ENCODE results near the gene IFNAR1. TPM values are rescaled to one million over a fixed set of nuclear protein-coding genes. Genes with fewer than 3 reads are reported as not detected.
A peak's percentile ranks its signal among the peaks of the same experiment; 100 is the strongest.
"Not testable (repeated sequence)": the region's sequence is repeated elsewhere in the genome, so short reads cannot be mapped to it uniquely, and the experiment has no call there.

IFNAR1 gene
- total RNA-seq, 1 donor from 2014 or later, result 47.6 TPM

DNA sequence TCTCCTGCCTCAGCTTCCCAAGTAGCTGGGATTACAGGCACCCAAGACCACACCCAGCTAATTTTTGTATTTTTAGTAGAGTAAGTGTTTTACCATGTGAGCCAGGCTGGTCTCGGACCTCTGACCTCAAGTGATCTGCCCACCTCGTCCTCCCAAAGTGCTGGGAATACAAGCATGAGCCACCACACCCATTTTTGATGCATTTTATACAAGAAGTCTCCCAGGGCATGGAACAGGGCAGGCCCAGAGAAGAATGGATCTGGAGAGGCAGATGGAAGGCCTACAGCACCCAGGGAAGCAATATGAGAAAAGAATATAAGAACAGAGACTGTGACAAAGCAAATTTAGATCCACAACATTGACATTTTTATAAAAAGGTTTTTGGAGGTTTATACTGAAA is 18.8 kb upstream of the IFNAR1 start:
- ATAC-seq (no peak), DNase-seq (ENCODE audit: low spot score) (no peak)

DNA sequence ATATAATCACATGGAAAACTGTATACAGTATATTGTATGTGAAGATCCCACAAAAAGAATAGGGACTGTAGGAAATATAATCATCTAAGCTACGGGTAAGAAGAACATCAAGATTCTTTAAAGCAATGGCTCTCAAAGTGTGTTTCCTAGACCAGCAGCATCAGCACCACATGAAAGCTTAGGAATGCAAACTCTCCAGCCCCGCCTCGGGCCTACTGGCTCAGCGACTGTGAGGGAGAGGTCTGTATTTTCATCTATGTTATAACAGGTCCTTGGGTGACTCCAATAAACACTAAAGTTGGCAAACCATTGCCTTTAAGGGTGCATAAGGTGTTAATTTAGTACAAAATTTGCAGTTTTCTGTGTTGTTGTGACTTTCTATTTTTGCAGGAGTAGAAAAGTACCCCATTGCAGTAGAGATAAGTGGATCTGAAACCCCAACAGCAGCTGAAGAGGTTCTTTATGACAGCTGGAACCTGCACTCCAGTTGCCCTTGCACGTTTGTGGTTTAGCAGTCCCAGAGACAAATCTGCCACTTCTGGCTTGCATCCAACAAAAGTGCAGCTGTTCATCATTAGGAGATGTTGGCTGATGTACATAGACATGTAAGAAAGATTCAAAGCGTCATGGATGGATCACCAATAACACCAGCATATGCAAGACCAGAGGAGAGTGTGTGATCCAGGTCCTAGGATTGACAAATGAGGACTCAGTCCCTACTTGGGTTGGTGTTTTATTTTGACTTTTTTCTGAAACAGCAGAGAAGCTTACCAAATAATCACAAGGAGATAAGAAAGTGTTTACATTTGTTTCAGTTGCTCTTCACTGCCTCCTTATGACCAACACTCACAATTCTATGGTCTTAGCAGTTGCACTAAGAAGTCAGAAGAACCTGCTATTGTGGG is 15.9 kb upstream of the IFNAR1 start:
- ATAC-seq (no peak), DNase-seq (ENCODE audit: low spot score) (no peak)

GRCh38 chr21:33309778-33310177 is 15.0 kb upstream of the IFNAR1 start:
- no peak for DNase-seq (ENCODE audit: low spot score)
- ATAC-seq, result no peak

GRCh38 chr21:33312121-33312520 is 12.6 kb upstream of the IFNAR1 start:
- ATAC-seq (no peak), DNase-seq (ENCODE audit: low spot score) (no peak)

DNA sequence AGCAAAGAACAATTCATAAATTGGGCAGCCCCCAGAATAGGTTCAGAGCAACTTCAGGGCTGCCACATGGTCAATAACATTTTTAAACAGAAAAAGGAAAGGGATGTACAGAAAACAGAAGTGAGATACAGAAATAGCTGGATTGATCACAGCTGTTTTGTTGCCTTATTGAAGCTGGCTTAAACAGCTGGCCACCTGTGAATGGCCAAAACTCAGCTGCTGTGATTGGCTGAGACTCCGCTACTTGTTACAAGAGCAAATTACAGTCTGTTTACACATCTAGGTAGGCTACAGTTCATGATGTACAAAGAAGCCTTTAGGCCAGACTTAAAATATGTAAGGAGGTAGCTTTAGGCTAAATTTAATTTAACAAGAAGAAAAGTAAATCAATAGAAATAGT is 11.6 kb upstream of the IFNAR1 start:
- ATAC-seq (no peak), DNase-seq (ENCODE audit: low spot score) (no peak)

DNA sequence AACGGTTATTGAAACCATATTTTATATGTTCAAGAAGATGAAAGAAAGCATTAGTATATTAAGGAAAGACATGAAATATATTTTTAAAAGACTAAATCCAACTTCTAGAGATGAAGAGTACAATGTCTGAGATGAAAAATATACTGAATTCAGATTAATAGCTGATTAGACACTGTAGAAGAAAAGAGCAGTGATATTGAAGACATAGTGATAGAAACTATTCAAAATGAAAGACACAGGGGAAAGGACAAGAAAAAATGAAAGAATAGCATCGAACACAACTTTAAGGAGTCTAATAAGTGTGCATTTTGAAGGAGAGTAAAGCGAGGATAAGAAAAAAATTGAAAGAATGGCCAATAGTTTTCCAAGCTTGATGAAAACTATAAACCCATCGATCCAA is 11.2 kb upstream of the IFNAR1 start:
- ATAC-seq, result no peak
- no peak for DNase-seq (ENCODE audit: low spot score)

- no peak for ATAC-seq
These were observed 10.7 kb upstream of the IFNAR1 start for GRCh38 chr21:33314111-33314510.

GRCh38 chr21:33315946-33316710 is 8.6 kb upstream of the IFNAR1 start:
- DNase-seq (ENCODE audit: low spot score), result no peak
- no peak for ATAC-seq

More at GRCh38 chr21:33314111-33314510, 10.7 kb upstream of the IFNAR1 start:
- DNase-seq (ENCODE audit: low spot score), result no peak

DNA sequence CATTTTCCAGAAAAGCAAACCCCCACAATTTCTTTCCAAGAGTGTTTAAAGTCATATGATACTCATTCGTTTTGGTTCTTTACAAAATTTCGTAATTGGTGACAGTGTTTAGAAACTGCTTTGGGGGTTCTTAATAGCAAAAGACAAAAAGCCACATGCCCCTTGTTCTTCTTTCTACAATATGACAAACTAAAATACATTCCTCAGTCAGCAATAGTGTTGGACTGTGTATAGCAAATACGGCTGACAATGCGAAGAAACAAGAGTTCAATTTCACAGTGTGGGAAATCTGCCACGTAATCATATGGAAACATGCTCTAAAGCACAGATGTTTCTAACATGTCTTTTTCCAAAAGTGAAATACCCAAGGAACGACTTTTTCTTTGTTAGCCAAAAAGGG is 7.6 kb upstream of the IFNAR1 start:
- ATAC-seq (no peak), DNase-seq (ENCODE audit: low spot score) (no peak)

DNA sequence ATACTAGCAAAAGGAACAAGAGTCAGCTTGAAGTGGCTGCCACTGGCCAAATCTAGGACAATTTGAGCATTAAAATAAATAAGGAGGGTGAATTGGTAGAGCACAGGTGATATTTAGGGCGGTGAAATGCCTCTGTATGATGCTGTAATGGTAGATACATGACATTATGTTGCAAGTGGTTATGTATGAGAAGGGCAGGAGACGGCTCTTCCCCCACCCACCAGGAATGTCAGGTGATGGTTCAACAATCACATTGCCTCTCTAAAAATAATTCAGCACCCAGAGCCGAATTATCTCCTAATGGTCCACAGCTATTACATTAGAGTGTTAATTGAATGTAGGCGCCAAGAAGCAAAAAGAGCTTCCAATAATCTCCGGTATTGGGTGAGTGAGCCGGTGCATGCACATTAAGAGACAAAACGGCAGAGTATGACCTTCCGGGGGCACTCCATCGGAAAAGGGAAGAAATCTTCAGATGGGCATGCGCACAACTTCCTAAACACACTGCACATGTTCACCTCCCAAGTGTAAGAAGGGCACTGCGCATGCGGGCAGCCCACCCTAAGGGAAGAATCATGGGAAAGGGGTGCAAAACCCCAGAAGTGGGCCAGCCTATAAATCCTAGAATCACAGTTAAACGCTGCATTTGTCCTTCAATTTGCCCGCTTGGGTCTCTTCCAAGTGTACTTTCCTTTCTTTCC is 6.8 kb upstream of the IFNAR1 start:
- no peak for ATAC-seq
- no peak for DNase-seq (ENCODE audit: low spot score)

- DNase-seq (ENCODE audit: low spot score), result not testable (repeated sequence)
These were observed 3.8 kb upstream of the IFNAR1 start for GRCh38 chr21:33321005-33321404.

GRCh38 chr21:33323610-33324009 is 1.2 kb upstream of the IFNAR1 start:
- ATAC-seq, result not testable (repeated sequence)

More at GRCh38 chr21:33321005-33321404, 3.8 kb upstream of the IFNAR1 start:
- not testable (repeated sequence) for ATAC-seq

GRCh38 chr21:33325222-33326067 is 675 bp downstream of the IFNAR1 start:
- peak; percentile 84 for DNase-seq (ENCODE audit: low spot score)
- ATAC-seq, result peak; percentile 72

More at GRCh38 chr21:33323610-33324009, 1.2 kb upstream of the IFNAR1 start:
- DNase-seq (ENCODE audit: low spot score), result not testable (repeated sequence)

- no peak for DNase-seq (ENCODE audit: low spot score)
These were observed 2.6 kb downstream of the IFNAR1 start for GRCh38 chr21:33327326-33327725.

GRCh38 chr21:33327792-33328433 is 3.1 kb downstream of the IFNAR1 start:
- DNase-seq (ENCODE audit: low spot score), result no peak
- no peak for ATAC-seq

More at GRCh38 chr21:33327326-33327725, 2.6 kb downstream of the IFNAR1 start:
- ATAC-seq, result no peak

- ATAC-seq (no peak), DNase-seq (ENCODE audit: low spot score) (no peak)
These were observed 6.0 kb downstream of the IFNAR1 start for GRCh38 chr21:33330726-33331125.

DNA sequence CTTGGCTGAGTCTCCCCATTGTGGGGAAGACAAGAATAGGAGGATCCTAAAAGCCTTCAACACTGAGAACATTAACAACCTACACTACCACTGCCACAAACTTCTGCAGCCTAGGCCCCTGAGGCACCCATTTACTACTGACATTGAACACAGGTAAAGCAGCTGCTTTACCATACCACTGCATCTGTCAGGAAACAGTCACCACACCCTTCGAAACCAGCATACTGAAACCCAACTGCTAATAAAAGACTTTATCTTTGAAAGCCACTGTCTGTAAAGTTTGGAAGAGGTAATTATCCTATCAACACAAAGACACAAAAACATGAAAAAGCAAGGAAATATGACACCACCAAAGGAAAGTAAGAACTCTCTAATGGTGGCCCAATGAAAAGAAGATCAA is 7.4 kb downstream of the IFNAR1 start:
- no peak for ATAC-seq
- DNase-seq (ENCODE audit: low spot score), result no peak

- ATAC-seq (no peak), DNase-seq (ENCODE audit: low spot score) (no peak)
These were observed 9.4 kb downstream of the IFNAR1 start for GRCh38 chr21:33334191-33334590.

DNA sequence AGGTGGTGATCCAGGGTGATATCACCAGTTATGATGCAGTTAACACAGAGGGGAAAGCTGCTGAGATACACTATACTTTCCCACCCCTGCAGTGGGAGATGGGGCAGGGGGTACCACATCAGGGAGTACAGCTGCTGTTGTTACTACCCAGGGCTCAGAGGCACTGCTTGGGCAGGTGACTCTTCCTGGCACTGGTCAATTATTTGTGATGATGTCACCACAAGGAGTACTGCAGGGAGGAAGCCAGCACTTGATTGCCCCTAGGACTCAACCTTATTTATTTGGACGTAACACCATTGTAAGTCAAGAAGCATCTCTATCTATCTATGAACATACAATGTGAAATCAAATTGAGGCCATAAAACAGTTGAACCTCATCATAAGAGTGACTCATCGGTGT is 10.1 kb downstream of the IFNAR1 start:
- ATAC-seq (peak; percentile 13), DNase-seq (ENCODE audit: low spot score) (no peak)

- ATAC-seq (no peak), DNase-seq (ENCODE audit: low spot score) (no peak)
These were observed 14.4 kb downstream of the IFNAR1 start for GRCh38 chr21:33339135-33339534.

Measured in left lobe of liver (tissue), 2 donors.